GM21529 (cell line): ENCODE results near the gene MRPL45.

Source experiments
- ATAC-seq: cut with Tn5 transposase; IDR thresholded peaks from one replicate; pipeline ENCODE4 v1.9.1; 2021; ENCODE audit not compliant: unreplicated experiment

MRPL45 gene

DNA sequence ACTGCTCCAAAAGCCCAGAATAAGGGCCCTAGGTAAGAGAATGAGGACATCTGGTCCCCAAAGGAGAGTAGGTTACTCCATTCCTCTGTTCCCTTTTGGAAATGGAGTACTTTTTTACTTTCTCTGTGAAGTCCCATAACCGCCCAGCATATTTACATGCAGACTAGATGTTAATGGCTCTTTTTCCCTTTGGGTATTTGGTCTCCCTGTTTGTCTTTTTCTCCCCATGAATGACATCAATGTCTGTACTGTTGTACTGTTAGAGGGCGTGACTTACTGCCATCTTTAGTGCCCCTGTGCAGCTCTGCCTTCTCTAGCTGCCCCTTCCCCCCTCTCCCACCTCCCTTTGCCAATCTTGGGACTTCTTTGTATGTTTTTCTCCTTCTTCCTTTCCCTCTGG is 27.8 kb downstream of the MRPL45 start:
- ATAC-seq: no peak

- no peak for ATAC-seq
Measured at GRCh38 chr17:38325221-38325851, 28.4 kb downstream of the MRPL45 start.

- ATAC-seq: no peak
Measured at GRCh38 chr17:38326996-38327792, 30.2 kb downstream of the MRPL45 start.

GRCh38 chr17:38327936-38328335 is 31.0 kb downstream of the MRPL45 start:
- no peak for ATAC-seq

GRCh38 chr17:38328620-38329019 is 31.7 kb downstream of the MRPL45 start:
- ATAC-seq: no peak

DNA sequence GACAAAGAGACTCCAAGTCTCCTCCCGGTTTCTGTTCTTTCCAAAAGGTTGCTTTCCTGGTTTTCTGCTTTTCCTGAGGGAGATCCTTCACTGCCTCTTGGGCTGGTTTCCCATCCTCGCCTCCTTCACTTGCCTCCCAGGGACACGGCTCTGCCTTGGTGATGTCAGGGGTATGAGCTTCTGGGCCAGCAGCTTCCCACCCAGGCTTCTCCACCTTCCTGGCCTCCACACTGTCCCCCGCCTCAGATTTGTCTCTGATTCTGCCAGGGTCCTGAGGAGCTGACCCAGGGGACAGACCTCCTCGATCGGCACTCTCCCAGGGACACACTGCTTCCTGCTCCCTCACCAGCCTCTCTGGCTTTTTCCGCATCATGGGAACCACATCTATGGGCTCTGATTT is 32.3 kb downstream of the MRPL45 start:
- ATAC-seq: no peak

DNA sequence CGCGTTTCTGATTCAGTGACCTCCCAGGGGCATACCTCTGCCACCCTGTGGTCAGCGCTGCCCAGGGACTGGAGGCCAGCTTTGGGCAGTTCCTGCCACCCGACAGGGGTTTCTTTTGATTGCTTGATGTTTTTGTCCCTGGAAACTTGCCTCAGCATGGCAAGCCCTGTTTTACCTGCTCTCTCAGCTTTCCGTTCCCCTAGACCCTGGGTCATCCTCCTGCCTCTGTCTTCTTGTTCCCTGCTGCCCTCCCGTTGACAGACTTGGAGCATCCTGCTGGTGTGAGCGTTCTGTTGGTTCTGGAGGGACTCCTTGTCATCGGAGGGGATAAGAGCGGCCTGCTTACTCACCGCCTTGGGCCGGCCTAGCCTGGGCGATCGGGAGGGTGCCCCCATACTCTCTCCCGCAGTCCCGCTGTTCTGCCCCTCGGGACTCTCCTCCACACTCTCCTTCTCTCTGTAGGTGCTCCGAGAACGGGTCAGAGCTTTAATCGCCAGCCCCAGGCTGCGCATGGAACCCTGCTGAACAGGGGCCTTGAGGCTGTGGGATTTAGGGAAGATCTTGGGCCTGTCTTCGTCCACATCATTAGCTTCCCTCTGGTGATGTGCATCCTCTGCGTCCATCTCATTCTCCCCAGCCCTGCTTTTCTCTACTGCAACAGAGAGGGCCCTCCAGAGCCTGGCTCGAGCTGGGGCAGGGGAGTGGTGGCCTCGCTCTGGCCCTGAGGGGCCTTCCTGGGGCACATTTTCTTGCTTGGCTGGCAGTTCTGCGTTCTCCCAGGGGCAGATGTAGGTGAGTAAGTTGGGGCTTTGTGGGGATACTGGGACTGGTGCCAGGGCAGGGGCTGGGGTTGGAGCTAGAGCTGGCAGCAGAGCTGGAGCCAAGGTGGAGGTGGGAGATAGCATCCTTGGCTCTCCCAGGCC is 33.1 kb downstream of the MRPL45 start:
- ATAC-seq: no peak

DNA sequence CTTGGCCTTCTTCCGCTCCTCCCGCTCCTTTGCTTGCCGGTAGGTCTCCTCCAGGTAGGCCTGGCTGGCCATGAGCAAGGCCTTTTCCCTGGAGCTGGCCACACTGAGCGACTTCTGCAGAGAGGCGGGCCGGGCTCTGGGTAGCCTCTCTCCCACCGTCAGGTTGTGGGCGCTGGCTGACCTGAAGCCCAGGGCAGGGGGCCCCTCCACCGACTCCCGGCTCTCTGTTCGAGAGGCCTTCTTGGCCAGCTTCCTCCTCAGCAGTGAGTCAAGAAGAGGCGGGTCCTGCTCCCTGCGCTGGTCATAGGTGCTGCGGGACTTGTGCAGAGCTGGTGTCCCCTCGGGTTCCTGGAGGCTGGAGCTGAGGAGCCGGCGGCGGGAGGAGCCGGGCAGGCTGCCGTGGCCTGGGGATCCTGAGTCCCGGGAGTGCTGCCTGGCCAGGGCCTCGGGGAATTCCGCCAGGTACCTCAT is 34.0 kb downstream of the MRPL45 start:
- ATAC-seq: no peak

DNA sequence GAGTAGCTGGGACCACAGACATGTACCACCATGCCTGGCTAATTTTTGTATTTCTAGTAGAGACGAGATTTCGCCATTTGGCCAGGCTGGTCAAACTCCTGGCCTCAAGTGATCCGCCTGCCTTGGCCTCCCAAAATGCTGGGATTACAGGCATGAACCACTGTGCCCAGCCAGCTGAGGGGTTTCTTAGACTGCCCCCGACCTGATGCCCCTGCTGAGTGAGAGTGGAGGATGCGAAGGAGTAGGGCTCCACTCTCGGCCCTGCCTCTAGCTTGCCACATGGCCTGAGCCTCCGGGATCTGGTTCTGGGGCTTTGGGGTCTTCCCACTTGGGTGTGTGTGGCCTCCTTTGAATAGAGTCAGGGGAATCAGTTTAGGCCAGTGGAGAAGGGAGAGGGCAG is 35.8 kb downstream of the MRPL45 start:
- ATAC-seq: no peak

GRCh38 chr17:38333635-38334295 is 36.8 kb downstream of the MRPL45 start:
- ATAC-seq: no peak

DNA sequence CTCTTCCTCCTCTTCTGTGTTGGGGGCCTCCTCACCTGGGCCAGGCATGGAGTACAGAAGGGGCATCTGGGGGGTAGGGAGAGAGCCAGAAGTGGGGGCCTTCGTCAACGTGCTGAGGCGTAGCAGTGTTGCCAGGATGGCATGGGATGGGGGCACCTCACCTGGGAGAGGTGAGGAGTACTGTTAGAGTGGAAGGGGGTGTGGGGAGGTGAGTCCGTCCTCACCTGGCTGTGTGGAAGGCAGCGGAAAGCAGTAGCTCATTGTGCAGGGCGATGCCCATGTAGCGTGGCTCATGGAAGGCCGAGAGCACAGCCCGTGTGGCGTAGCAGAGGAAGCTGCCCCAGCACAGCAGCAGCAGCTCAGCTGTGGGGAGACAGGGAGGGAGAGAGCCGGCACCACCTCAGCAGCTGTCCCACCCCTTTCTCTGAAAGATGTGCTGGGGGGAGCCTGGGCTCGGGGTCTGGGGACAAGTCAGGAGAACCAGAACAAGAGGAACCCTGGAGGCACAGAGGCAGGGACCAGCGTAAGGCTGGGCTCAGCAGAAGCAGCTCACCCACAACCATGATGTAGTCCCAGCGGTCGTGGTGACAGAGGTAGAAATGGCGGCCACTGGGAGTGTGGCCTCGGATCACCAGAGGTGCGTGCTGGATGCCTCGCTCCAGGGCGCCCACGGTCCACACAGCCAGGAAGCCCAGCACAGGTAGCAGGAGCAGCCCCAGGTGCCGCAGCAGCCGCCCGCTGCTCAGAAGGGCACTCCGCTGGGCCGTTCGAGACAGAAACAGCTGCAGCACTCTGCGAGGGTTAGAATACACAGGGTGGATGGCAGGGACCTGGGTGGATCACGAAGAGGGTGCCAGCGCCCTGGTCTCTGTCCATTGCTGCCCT is 37.8 kb downstream of the MRPL45 start:
- no peak for ATAC-seq

- ATAC-seq: no peak
Measured at GRCh38 chr17:38336838-38337237, 39.9 kb downstream of the MRPL45 start.

- no peak for ATAC-seq
Measured at GRCh38 chr17:38338053-38338452, 41.1 kb downstream of the MRPL45 start.

DNA sequence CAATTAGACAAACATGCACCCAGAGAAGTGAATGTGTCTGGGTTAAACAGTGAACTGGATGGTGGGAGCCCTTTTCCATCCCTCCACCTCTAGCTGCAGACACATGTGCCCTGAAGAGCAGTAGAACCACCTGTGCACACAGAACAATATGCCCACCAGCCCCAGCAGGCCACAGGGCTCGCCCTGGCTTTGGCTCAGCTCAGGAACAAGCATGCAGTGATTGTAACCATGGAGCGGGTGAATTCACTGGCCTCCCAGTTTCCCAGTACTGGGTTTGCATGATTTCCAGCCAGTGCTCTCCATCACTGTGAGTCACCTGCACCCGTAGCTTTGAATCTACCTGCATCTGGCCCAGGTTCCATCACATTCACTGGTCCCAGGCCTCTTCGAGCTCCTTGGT is 41.6 kb downstream of the MRPL45 start:
- no peak for ATAC-seq

- ATAC-seq: no peak
Measured at GRCh38 chr17:38339891-38340290, 42.9 kb downstream of the MRPL45 start.

DNA sequence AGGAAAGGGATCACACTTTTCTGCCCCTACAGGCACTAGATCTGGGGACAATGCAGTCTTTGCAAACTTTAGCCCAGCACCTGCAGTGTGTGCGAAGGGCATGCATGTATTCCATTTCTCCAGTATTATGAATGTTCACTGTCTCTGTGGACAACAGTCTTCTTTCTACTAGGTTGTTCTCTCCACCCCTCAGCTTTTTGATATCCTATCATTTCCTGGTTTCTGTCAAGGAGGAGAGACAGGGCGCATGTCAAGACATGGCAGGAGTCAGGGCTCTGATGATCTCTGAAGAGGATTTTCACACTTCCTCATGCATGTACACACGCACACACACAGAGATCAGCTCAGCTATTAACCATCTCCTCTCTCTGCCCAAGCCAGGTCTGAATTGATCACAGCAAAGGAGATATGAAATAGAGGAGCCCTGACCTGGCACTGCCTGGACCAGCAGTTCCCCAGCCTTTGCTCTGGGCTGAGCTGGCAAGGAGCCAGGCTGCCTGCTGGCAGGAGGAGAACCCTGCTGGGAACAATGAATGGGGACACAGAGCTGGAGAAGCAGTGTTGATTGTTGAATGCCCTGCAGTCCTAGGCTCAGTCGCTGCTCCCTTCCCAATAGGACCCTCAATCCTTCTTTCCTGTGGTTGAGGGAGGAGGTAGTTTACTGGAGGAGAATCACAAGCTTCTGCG is 44.2 kb downstream of the MRPL45 start:
- no peak for ATAC-seq

GRCh38 chr17:38342886-38343607 is 46.1 kb downstream of the MRPL45 start:
- no peak for ATAC-seq

DNA sequence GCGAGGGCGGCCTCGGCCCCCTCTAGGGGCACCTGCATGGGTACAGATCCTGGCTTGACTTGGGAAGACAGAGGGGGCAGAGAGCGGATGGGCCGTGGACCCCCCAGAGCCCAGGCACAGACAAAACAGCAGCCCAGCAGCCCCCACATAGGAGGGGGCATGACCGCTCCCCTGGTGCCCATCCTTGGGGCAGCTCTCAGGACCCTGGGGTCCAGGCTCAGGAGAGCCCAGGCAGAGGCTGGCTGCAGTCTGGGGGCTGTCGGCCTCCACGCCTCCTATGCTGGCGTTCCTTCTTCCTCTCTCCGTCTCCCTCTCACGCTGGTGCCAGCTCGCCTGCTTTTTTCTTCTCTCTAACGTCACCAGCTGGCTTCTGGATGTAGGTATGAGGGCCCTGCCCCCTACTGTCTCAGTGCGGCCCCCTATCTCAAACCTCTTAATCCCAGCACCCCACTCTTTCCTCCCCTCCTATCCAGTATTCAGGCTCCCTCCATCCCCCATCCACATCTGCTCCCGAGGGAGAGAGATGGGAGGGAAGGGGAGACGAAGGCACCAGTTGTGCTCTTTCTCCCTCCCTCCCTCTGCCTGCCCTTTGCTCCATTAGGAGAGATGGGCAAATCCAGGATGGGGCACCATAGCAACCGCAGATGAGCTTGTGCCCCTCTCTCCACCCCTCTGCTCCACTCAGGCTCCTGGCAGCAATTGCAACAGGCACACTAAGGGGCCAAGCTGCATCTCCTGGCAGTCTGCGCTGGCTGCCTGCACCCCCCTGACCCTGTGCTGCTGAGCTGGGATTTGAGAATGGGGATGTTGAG is 46.8 kb downstream of the MRPL45 start, which contains the start of gene GPR179:
Gene GPR179 (minus strand): TSS at position 349 of the 812 bp plus-strand sequence. CDS start 167 bp downstream, at position 182.
- ATAC-seq: no peak
